Stimulated activated naive CD8-positive, alpha-beta T cell treated with anti-CD3 and anti-CD28 coated beads, Interleukin-15, Interleukin-2, amounts not matched to agents 100 ng/mL and 50 ng/mL, for 24 hours (primary cell): ENCODE data around the gene HDGF.

Experiments used
- H3K27ac Mint-ChIP-seq: one replicate; pipeline ENCODE4 v1.8.0; 2021; ENCODE audit warnings: mild to moderate bottlenecking, mixed read lengths
- H3K27me3 Mint-ChIP-seq: one replicate; pipeline ENCODE4 v1.8.0; 2021; ENCODE audit warnings: mixed read lengths
- H3K36me3 Mint-ChIP-seq: one replicate; pipeline ENCODE4 v1.8.0; 2021; ENCODE audit warnings: low read depth, mixed read lengths
- H3K4me1 Mint-ChIP-seq: one replicate; pipeline ENCODE4 v1.8.0; 2021; ENCODE audit warnings: low read depth, mixed read lengths
- H3K4me3 Mint-ChIP-seq: one replicate; pipeline ENCODE4 v1.8.0; 2021; ENCODE audit warnings: mild to moderate bottlenecking, mixed read lengths
- H3K9me3 Mint-ChIP-seq: one replicate; pipeline ENCODE4 v1.8.0; 2021; ENCODE audit warnings: mixed read lengths

The HDGF gene

DNA sequence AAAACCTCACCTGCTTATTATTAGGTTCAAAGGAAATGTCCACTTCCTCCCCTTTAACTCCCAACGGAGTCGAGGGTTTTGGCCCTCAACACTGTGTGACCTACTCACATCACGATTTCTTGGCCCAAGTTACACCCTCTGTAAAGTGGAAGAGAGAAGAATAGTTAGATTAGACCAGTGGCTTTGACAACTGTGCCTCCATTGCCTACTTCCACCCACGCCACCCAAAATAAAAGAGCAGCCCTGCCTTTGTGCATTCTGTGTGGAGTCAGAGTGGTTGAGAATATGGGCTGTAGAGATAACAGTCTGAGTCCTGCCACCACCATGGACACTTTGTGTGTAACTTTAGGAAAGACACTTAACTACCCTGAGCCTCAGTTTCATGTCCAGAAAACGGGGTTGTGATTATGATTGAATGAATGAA, 4.1 kb upstream of the HDGF start:
- Mint-ChIP-seq H3K9me3 (no peaks in the 10 kb centered on the region), H3K27me3 (no peaks in the 10 kb centered on the region), H3K4me1 (peaks cover 10% of the 10 kb centered on the region), H3K36me3 (peaks cover 2% of the 10 kb centered on the region), H3K27ac (no peak overlapping the region), H3K4me3 (no peak overlapping the region)

DNA sequence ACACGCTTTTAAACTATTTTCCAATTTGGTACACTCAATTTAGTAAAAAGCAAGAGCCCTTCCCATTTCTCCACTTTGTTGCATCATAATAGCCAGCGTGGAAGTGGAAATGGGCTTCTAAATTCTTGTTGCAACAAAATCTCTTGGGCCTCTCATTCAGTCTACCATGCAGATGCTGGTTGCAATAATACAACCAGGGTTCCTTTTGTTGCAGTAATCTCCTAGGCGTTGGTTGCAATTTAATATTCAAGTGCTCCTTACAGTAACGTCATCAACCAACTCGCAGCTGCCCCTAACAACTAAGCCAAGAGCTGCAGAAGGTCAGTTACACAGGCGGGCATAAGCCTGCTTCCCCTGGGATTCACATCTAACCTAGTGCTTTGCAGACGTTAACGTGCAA, 2.7 kb upstream of the HDGF start:
- Mint-ChIP-seq H3K27me3 (no peaks in the 10 kb centered on the region), H3K4me1 (peaks cover 20% of the 10 kb centered on the region), H3K27ac (no peak overlapping the region), H3K9me3 (no peaks in the 10 kb centered on the region), H3K4me3 (no peak overlapping the region), H3K36me3 (peaks cover 14% of the 10 kb centered on the region)

DNA sequence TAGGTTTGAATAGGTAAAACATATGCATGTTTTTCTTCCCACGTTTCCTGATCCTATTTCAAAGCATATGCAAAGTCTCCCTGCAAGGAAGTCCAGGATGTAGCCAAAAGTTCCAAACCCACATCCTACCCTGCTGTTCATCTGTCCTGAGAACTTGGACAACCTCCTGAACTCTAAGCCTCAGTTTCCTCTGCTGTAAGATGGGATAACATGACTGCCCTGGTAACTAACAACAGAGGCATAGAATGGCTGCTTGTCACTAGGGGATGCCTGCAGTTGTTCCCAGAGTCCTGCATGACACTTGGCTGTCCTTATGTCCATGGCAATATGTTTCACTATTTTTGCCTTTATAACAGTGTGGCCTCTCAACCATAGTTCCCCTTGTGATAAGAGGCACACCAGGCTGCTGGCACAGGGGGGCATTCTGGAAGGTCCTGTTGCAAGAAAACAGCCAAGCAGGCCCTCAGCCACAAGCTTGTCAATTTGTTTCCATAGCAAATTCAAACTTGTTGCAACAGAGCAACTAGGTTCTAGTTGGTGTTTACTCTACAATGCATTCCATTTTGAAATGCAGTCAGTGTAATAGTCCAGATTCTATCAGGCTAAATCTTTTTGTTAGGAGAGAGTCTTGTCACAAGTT, 1.5 kb upstream of the HDGF start:
- H3K27me3 Mint-ChIP-seq: no peaks in the 10 kb centered on the region
- peak overlapping the region; percentile 94 for H3K27ac Mint-ChIP-seq
- peaks cover 33% of the 10 kb centered on the region for H3K4me1 Mint-ChIP-seq
- no peaks in the 10 kb centered on the region for H3K9me3 Mint-ChIP-seq
- peaks cover 26% of the 10 kb centered on the region for H3K36me3 Mint-ChIP-seq
- H3K4me3 Mint-ChIP-seq: peak overlapping the region; percentile 97

DNA sequence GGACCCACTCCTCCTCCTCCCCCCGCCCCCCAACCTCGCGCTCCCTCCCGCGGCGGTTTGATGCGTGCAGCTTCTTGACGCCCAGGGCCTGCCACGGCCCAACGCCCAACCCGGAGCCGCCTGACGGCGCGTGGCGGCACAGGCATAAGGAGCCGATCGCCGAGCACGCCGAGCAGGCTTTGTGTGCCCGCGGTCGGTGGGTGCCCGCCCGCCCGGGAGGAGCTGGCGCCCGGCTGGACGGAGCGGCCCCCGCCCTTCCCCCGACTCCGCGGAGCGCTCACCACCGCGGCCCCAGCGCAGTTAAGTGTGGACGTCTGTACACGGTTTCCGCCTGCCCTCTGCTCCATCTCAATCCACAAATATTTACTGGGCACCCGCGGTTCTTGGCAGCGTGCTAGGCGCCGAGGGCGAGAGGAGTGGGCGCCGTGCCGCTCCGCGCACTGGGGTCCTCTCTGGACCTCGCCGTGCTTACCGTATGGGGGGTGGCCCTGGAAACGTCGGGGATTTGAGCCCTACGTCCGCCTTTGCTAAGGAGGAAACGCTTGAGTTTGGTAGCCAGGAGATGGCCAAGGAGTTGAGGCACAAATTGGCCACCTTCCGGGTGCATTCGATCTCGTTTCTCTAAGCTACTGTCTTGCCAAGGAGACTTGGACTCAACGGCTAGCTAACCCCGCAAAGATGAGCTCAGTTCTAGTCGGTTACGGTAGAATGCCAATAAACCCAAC, 444 bp upstream of the HDGF start:
- Mint-ChIP-seq H3K4me1 (peaks cover 42% of the 10 kb centered on the region), H3K27me3 (no peaks in the 10 kb centered on the region), H3K4me3 (peak overlapping the region; percentile 97), H3K27ac (peak overlapping the region; percentile 94), H3K36me3 (peaks cover 32% of the 10 kb centered on the region), H3K9me3 (no peaks in the 10 kb centered on the region)

DNA sequence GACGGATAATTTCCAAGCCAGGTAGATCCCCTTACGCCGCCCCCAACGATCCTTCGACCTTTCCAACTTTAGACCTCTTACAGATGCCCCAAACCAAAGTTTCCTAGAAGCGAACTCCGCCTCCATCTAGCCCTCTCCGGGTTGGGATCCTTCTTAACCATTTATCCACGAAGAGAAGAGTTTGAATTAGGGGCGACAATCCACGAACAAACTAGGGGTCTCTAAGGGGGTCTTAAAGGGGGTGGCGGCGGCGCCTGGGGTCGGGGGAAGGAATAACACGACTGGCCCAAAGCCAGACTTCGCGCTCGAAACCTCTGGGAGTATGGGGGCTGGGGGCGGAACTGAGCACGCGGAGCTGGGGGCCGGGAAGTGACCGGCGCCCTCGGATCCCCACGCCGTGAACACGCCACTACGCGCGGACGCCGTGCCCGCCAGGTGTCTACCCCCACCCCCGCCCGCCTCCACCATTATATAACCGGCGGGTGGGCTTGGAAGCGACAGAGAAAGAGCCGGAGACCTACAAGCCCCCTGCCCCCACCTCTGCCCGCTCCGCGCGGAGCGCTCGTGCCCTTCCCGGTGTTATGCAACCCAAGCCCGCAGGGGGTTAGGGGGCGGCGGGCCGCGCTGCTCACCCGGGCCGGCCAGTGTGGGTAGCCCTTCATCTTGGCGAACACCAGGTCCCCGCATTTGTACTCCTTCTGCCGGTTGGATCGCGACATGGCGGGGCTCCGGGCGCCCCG, 594 bp downstream of the HDGF start:
- Mint-ChIP-seq H3K4me3 (peak overlapping the region; percentile 97), H3K4me1 (peaks cover 53% of the 10 kb centered on the region), H3K27me3 (no peaks in the 10 kb centered on the region), H3K36me3 (peaks cover 36% of the 10 kb centered on the region), H3K9me3 (no peaks in the 10 kb centered on the region), H3K27ac (peak overlapping the region; percentile 97)

DNA sequence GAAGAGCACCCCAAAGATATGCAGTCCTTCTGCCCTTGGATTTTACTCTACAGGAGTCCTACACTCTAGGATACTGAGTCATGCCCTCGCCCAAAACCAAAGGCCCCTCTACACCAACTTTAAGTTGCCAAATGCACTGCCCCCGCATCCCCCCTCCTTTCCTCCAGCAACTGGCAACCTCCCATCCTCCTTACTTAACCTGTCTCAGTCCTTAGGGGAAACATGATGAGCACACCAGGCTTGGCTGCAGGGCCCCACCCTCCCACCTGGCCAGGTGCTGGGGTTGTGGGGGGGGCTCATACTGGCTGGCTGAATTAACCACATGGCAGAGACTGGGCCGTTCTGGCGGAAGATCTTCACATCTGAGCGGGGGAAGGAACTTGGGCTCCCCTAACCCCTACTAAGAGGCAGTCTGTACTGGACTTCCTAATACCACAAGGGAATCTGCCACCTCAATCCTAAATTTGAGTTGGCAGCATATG, 1.2 kb downstream of the HDGF start:
- no peaks in the 10 kb centered on the region for H3K9me3 Mint-ChIP-seq
- peak overlapping the region; percentile 97 for H3K4me3 Mint-ChIP-seq
- H3K4me1 Mint-ChIP-seq: peaks cover 59% of the 10 kb centered on the region
- peak overlapping the region; percentile 97 for H3K27ac Mint-ChIP-seq
- no peaks in the 10 kb centered on the region for H3K27me3 Mint-ChIP-seq
- peaks cover 42% of the 10 kb centered on the region for H3K36me3 Mint-ChIP-seq

DNA sequence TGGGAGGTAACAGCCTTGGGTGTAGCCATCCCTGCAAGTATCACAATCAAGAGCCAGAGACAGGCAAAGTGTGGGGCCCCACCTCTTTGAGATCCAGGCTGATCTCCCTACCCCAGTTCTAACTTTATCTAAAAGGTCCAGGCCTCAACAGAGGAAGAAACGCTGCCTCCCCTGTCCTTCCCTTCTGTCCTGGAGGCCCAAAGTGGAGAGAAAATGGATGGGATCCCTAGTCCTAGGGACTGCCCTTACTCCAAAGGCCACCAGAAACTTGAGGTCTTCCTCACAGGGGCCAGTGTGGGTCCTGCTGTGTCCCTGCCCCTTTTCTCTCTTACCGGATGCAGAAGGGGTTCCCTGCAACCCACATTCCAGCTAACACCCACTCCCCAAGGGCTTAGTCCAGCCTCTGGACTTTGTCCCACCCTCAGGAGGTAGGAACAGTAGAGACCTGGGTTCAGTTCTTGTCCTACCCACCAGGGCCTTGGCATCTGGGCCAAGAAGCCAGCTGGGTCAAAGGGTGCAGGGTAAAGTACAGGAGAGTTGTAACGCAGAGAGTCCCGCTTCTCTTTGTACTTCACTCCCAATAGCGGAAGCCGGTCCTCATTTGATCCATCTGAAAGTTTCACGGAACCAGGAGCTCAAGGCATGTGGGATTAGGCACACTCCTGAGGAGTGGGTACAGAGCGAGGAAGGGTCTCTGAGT, 1.9 kb downstream of the HDGF start:
- H3K36me3 Mint-ChIP-seq: peaks cover 45% of the 10 kb centered on the region
- H3K27me3 Mint-ChIP-seq: no peaks in the 10 kb centered on the region
- H3K4me1 Mint-ChIP-seq: peaks cover 62% of the 10 kb centered on the region
- no peaks in the 10 kb centered on the region for H3K9me3 Mint-ChIP-seq
- peak overlapping the region; percentile 97 for H3K4me3 Mint-ChIP-seq
- peak overlapping the region; percentile 97 for H3K27ac Mint-ChIP-seq

DNA sequence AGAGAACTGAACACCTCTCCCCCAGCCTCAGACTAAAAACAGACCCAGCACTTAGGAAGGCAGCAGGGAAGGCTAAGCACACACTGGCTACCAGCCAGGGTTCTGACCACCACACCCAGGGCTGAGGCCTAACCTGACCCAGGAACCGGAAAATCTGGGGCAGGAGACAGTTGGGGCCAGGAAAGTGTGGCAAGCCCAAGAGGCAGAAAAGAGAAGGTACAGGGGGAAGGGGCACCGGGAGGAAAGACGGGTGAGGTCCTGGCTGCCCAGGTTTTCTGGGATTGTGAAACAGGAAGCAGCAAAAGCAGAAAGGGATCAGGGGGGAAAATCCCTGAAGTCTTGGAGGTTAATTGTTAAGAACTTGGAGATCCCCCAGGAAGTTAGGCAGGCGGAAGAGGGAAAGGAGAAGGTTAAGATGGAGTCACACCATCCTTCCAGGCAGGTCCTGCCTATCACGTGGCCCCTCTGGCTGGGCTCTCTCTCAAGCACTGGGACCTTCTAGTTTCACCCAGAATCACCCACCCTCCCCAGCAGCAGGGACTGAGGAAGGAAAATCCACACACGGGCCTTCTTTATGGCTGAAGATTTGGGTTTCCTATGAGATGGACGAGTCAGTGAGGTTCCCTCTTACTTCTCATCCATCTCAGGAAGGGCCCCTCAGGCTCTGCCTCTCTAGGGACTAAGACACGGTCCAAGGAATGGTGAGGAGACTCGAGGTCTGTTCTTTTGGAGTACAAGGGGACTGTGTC, 2.6 kb downstream of the HDGF start:
- H3K4me3 Mint-ChIP-seq: peak overlapping the region; percentile 97
- H3K27me3 Mint-ChIP-seq: no peaks in the 10 kb centered on the region
- H3K36me3 Mint-ChIP-seq: peaks cover 49% of the 10 kb centered on the region
- peaks cover 66% of the 10 kb centered on the region for H3K4me1 Mint-ChIP-seq
- H3K9me3 Mint-ChIP-seq: no peaks in the 10 kb centered on the region
- H3K27ac Mint-ChIP-seq: peak overlapping the region; percentile 97

DNA sequence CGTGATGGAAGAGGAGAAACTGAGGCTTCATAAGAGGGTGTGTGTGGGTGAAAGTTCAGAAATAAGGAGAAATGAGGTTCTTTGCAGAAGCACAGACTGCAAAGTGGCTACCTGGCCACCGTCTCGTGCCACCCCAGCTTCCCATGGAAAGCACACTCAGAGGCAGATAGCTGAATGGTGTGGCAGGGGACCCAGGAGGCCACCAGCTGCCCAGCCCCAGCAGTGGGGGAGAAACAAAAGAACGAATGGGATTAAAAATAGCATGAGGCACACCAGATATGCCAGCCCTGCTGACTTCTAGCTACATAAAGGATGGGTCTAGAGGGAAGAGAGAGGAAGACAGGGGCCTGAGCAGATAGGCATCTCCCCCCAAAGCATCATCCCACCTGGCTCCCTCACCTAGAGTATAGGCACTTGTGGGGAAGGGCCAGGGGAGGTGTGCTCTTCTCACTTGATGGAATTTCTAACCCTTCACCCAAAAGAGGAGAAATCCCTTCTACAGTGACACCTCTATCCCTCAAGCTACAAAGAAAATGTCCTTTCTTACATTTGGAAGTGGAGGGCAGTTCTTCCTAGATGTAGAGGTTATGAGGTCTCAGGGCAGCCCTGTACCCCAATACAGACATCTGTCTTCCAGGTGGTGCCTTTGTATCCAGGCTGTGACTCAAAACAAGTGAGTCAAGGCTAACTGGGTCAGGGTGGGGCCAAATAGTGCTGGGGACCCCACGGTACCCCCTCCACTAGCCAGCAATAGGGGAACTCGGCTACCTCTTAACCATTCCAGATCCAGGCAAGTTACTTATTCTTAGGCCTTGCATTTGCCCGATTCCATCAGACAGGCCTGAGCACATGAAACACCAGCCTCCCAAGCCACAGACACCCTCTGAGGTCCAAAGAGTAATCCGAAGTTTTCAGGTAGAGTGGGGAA, 3.5 kb downstream of the HDGF start:
- peak overlapping the region; percentile 97 for H3K4me3 Mint-ChIP-seq
- H3K36me3 Mint-ChIP-seq: peaks cover 54% of the 10 kb centered on the region
- H3K27ac Mint-ChIP-seq: peak overlapping the region; percentile 97
- no peaks in the 10 kb centered on the region for H3K9me3 Mint-ChIP-seq
- peaks cover 63% of the 10 kb centered on the region for H3K4me1 Mint-ChIP-seq
- no peaks in the 10 kb centered on the region for H3K27me3 Mint-ChIP-seq

DNA sequence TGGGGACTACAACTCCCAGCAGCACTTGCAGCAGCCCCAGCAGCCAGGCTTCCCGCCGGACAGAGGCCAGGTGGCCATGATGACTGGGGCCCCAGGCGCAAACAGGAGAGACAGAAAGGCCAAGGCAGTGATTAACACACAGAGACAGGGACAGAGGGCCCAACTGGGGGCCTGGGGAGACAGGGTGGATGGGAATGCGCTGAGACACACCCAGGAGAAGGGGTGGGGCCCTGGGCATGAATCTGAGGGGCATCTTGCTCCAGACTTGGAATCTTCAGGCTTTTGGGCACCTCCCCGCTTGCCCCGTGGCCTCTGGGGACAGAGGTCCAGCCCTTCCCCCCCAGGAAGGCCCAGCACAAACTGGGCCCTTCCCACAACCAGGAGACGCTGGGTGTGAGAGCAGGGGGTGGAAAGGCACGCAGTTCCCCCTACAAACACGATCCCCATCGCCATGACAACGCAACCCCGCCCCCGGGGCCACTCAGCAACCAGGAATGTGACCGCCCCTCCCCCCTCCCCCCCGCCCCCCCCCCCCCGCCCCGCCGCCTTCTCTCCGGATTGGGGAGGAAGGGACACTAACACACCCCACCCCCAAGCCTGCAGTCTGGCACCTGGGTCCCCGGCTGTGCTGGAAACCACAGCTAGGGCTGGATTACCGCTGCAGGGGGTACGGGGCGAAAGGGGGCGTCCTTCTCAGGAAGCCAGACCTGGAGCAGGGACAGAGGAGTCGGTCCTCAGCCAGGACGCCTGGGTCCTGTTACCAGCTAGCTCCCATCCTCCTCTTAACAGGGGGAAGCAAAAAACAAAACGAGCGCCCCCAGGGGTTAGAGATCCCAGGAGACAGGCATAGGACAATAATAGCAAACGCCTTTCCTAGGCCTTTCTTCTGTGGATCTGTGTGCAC, 4.5 kb downstream of the HDGF start:
- peak overlapping the region; percentile 97 for H3K27ac Mint-ChIP-seq
- H3K27me3 Mint-ChIP-seq: no peaks in the 10 kb centered on the region
- peaks cover 63% of the 10 kb centered on the region for H3K36me3 Mint-ChIP-seq
- peaks cover 65% of the 10 kb centered on the region for H3K4me1 Mint-ChIP-seq
- peak overlapping the region; percentile 97 for H3K4me3 Mint-ChIP-seq
- no peaks in the 10 kb centered on the region for H3K9me3 Mint-ChIP-seq

DNA sequence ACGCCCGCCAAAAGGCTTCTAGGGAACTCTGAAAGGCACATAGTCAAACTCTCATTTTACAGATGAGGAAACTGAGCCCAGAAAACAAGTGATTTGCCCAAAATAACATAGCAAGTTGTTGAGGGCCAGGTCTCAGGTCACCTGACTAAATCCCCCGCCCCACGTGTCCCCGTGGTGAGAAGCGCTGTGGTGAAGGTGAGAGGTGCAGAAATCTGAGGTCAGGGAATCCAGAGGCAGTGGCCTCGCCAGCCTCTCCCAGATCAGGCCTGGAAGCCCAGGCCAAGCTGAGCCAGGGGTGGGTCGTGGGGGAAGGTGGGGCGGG, 5.1 kb downstream of the HDGF start:
- H3K4me3 Mint-ChIP-seq: peak overlapping the region; percentile 81
- H3K4me1 Mint-ChIP-seq: peaks cover 71% of the 10 kb centered on the region
- H3K36me3 Mint-ChIP-seq: peaks cover 69% of the 10 kb centered on the region
- H3K27me3 Mint-ChIP-seq: no peaks in the 10 kb centered on the region
- H3K27ac Mint-ChIP-seq: peak overlapping the region; percentile 95
- H3K9me3 Mint-ChIP-seq: no peaks in the 10 kb centered on the region

DNA sequence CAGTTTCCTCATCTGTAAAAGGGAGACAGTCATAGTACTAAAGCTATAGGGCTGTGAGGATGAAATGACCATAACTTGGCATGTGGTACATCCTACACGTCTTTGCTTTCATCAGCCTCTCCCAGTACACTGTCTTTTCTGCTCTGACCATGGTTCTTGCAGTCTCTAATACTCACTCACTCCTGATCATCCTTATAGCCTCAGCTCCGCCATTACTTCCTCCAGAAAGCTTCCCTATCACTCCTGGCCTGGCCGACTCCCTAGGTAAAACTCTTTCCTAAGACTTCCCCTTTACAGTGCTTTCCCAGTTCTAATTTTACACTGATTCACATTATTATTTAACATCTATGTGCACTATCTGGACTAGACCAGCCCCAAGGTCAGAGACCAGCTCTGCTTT, 5.6 kb downstream of the HDGF start:
- H3K36me3 Mint-ChIP-seq: peaks cover 72% of the 10 kb centered on the region
- H3K9me3 Mint-ChIP-seq: no peaks in the 10 kb centered on the region
- H3K27me3 Mint-ChIP-seq: no peaks in the 10 kb centered on the region
- peaks cover 74% of the 10 kb centered on the region for H3K4me1 Mint-ChIP-seq
- H3K4me3 Mint-ChIP-seq: peak overlapping the region; percentile 81
- H3K27ac Mint-ChIP-seq: peak overlapping the region; percentile 95
